ENCODE results near the gene SLC22A14.
"Not testable (repeated sequence)": the region's sequence is repeated elsewhere in the genome, so short reads cannot be mapped to it uniquely, and the experiment has no call there.

SLC22A14 gene

DNA sequence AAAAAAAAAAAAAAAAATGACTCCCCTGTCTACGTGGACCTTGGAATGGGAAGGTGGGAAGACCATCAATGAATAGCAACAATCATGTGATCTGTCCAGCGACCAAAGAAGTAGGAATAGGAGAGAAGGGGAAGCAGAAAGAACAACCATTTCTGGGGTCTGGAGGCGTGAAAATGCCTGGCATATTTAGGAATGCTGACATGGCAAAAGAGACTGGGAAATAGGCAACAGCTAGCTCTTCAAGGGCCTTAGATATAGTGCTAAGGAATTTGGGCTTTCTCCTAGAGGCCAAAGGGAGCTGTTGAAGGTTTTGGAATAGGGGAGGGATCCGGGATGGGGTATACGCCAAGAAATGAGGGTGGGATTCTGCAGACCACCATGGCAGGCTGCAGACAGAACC, 10.5 kb upstream of the SLC22A14 start:
- DNase-seq = no peak

GRCh38 chr3:38274864-38275649, 7.0 kb upstream of the SLC22A14 start:
- DNase-seq = no peak

DNA sequence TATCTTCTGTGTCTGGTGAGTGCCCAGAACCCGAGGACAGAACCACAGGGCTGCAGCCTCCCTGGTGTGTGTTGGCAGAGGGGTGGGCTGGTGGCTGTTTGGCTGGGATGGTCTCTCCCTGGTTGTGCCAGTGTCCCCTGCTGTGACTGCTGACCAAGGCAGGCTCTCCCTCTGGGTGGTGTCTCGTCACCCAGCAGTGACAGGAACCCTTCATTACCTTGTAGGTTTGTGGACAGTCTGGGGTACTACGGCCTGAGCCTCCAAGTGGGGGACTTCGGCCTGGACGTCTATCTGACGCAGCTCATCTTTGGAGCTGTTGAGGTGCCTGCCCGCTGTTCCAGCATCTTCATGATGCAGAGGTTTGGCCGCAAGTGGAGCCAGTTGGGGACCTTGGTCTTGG, 6.4 kb upstream of the SLC22A14 start:
- DNase-seq = no peak

DNA sequence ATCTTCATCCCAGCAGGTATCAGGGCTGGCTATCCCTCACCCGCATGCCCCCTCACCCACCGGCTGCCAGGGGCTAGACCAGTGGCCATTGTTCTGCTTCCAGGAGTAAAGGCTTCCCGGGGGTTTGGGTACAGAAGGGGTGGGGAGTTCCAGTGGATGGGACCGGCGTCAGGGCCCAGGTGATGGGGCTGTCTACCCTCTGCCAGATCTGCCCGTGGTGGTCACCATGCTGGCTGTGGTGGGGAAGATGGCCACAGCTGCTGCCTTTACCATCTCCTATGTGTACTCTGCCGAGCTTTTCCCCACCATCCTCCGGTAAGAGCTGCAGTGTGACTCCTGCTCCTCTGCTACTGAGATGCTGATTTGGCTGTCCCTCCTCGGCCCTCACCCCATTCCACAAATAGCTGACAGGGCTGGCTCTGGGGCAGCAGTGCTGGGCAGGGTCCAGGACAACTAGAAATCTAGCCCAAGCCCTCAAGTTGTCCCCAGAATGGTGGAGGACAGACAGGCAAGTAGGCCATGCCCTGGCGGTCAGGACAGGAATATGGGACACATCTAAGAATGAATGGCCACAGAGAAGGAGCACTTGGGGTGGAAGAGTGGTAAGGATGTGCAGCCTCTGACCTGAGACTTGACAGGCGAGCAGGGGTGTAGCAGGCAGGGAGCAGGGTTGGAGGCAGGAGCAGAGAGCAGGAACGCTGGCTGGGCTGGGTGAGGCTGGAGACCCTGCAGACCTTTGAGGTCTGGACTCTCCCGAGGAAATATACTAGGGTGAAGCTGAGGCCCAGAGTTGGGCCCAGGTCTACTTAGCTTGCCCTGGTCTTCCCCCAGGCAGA, 5.8 kb upstream of the SLC22A14 start:
- no peak for DNase-seq

DNA sequence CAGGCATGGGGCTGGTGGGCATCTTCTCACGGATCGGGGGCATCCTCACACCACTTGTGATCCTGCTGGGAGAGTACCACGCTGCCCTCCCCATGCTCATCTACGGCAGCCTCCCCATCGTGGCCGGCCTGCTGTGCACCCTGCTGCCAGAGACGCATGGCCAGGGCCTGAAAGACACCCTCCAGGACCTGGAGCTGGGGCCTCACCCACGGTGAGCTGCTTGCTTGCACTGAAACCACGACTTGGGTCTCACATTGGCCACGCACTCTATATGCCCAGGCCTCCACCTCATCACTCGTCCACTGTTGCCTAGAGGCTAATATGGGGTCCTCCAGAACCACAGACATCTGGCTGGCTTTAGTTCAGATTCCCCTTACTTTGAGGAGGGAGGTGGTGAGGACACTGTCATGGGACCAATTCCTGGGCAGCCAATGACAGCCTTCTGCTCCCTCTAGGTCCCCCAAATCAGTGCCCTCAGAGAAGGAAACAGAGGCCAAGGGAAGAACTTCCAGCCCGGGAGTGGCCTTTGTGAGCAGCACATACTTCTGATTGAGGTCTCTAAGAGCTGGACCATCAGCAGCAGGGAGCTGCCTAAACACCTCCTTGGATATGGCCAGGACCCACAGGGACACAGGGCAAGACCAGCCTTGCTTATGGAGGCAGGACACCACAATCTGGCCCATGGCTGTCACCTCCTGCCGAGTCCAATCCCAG, 5.0 kb upstream of the SLC22A14 start:
- no peak for DNase-seq

DNA sequence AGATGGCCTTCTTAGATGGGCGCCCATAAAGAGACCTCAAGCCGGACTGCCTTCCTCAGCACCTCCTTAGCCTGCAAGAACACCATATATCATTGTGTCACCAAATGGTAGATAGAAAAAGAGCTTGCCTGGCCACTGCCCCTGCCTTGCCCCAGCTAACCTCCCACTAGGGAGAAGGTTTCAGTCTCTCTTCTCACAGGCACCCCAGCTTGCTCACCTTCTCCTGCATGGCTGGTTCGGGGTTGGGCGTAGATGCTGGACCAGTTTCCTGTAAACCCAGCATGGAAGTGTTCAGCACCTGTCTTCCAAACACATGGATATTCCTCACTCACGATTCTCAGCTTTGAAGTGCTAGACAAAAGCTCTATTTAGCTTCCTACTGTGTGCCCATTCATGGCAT, 3.3 kb upstream of the SLC22A14 start:
- DNase-seq = no peak

DNA sequence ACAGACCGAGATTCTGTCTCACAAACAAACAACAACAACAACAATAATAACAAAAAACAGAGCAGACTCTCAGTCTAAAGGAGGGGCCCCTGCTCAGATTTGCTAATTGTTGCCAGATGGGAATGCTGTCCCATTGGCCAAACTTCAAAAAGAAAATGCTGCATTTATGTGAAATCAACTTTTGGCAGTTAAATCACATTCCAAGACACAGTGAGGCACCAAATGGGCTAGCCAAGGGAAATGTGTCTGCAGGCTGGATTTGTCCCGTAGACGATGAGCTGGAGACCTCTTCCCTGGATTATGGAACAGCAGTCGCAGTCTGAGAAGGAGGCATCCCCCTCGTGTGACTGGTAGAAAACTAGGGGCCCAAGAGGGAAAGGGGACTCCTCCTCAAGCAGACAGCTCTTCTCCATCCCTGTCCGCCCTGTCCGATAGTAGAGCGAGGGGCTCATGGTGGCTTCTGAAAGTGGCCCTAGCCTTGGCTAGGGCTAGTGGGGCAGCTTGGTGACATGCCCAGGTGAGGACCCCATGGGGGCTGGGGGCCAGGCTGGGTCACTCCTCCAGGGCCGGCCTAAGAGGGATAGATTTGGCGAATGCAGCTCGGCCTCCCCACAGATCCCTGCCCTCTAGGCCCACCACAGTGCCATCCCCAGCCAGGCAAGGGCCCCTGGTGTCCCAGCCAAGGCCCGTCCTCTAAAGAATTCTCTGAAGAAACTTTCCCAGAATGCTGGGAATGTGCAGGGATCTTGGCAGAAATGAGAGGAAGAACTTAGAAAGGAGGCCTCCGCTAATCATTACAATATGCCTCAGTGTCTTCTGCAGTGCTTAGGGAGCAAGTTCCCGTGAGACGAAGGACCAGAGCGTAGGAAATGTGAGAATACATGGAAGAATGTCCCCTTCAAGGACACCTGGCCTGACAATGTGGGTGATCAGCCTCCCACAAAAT, 2.0 kb downstream of the SLC22A14 start:
- DNase-seq = no peak

DNA sequence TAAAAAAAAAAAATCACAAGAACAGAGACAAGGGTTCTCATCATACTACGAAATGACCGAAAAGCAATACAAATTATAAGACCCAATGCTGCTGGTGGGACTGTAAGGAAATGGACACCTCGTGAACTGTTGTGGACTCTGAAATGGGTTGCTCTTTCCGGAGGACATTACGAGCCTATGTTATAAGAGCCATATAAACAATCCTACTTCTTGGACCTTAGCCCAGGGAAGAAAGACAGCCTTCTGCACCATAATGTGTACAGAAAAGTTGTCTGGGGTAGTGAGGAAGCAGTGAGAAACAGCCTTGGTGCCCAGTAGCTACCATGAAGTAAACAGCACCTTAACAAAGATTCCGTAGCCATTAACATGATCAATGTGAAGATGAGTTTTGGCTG, 2.7 kb downstream of the SLC22A14 start:
- DNase-seq = no peak

- not testable (repeated sequence) for DNase-seq
Observed at GRCh38 chr3:38289286-38290217, 7.5 kb downstream of the SLC22A14 start.

- not testable (repeated sequence) for DNase-seq
Observed at GRCh38 chr3:38297053-38297452, 15.0 kb downstream of the SLC22A14 start.

DNA sequence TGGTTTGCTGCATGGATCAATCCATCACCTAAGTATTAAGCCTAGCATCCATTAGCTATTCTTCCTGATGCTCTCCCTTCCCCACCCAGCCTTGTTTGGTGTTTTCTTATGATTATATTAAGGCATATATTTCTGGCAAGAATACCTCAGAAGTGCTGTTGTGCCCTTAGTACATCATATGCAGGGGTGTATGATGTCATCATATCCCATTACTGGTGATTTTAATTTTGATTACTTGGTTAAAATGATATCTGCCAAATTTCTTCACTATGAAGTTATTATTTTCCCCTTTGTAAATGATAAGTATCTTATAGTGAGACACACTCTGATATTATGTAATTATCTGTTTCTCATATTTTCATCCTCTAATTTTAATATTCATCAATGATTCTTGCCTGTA, 15.4 kb downstream of the SLC22A14 start:
- DNase-seq = no peak

DNA sequence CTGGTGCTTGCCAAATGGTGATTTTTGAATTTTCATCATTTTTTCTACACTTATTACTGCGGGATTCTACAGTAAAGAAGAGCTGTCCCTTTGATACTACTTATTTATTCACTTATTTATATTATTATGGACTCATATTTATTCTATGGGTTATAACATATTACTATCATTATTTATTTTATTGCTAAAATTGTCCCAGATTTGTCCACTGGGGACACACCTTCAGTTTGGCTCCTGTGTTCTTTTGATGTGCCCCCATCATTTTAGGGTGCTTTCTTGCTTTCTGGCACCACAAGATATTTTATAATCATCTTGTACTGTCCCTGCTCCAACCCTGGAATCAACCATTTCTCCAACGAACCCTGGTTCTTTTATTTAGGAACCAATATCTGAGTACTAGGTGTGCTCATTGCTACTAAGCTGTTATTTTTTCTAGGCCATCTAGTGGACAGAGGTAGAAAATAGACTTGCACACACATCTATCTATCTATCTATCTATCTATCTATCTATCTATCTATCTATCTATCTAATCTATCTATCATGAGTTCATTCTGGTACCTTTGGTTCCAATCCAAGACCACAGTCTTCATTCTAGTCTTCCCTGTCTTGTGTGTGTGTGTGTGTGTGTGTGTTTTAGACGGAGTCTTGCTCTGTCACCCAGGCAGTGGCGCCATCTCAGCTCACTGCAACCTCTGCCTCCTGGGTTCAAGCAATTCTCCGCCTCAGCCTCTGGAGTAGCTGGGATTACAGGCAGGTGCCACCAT, 16.0 kb downstream of the SLC22A14 start:
- no peak for DNase-seq

DNA sequence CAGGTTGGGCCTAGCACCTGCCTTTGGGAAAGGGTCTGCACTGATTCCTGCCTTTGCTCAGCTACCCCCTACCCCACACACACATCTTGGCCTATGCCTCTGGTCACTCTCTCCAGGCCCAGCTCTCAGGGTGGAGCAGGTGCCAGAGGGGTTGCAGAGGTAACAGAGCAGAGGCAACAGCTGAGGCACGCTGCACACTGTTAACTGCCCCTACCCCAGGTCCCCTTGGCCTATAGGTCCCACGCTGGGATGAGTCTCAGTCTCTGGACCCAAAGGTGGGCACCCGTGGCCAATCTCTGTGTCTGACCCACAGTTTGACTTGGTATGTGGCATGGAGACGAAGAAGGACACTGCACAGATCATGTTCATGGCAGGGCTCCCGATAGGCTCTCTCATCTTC, 24.8 kb downstream of the SLC22A14 start:
- no peak for DNase-seq

GRCh38 chr3:38307599-38307998, 25.5 kb downstream of the SLC22A14 start:
- no peak for DNase-seq

GRCh38 chr3:38308456-38308855, 26.4 kb downstream of the SLC22A14 start:
- DNase-seq = no peak

GRCh38 chr3:38311476-38311875, 29.4 kb downstream of the SLC22A14 start:
- no peak for DNase-seq

DNA sequence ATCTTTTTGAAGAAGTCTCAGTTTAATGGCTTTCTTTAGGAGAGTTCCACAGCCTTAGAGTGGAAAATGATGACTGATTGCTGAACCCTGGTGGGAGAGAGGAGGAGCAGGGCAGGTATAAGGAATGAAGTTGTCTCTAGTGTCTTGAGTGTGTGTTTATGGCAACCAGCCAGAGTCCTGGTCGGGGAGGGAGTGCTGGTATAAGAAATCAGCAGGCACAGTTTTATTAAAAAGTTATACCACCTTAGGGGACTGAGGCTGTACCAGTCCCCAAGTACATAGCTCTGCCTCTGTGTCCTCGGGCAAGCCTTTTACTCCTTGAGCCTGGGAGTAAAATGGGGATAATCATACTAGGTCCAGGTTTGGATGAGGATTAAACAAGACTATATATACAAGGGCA, 29.8 kb downstream of the SLC22A14 start:
- no peak for DNase-seq

- no peak for DNase-seq
Observed at GRCh38 chr3:38312356-38312755, 30.3 kb downstream of the SLC22A14 start.

- no peak for DNase-seq
Observed at GRCh38 chr3:38313263-38313662, 31.2 kb downstream of the SLC22A14 start.

DNA sequence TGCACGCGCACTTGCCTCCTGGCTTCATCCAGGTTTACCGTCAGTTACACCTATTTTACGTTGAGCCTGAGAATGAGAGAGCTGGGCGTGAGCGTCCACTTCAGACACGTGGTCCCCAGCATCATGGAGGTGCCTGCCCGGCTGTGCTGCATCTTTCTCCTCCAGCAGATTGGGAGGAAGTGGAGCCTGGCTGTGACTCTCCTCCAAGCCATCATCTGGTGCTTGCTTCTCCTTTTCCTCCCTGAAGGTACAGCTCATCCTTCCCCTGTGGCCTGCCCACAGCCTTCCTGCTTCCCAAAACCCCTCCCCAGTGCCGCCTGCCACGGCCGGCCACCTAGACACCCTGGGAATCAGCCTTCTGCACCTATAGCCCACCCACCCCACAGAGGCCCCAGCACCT, 31.6 kb downstream of the SLC22A14 start:
- no peak for DNase-seq

Data from T-helper 1 cell (primary cell).